Measurements from ENCODE around the gene SPAG9.

GRCh38 chr17:51118330-51119195, 2.1 kb downstream of the SPAG9 start:
- TF ChIP-seq CTCF (IDR thresholded peaks at IDR 0.05 in 2 of 3, conservative IDR thresholded peaks at IDR 0.05 in 1 of 3; ENCODE audit: borderline replicate concordance in 1 of 3, insufficient read depth in 1 of 3, low read depth in 2 of 3, low read length in 2 of 3) (no peak), RAD21 (IDR thresholded peaks at IDR 0.05; ENCODE audit: low read depth) (no peak)
